Stimulated activated CD4-positive, alpha-beta T cell treated with anti-CD3 and anti-CD28 coated beads, Interleukin-1b, Interleukin-23, amount 100 ng/mL, for 48 hours (primary cell): ENCODE data around the gene DNAJB6.

Experiments used
- DNase-seq: peaks from one replicate; pipeline ENCODE4 v3.0.0-alpha.2; 2020

Gene DNAJB6

GRCh38 chr7:157397731-157398691, 61.2 kb downstream of the DNAJB6 start:
- no peak for DNase-seq

- DNase-seq: no peak
These were observed 62.4 kb downstream of the DNAJB6 start for GRCh38 chr7:157399086-157399687.

- DNase-seq: no peak
These were observed 63.5 kb downstream of the DNAJB6 start for GRCh38 chr7:157400171-157400860.

GRCh38 chr7:157401567-157402387, 65.0 kb downstream of the DNAJB6 start:
- DNase-seq: no peak

GRCh38 chr7:157402388-157402703, 65.5 kb downstream of the DNAJB6 start:
- no peak for DNase-seq

GRCh38 chr7:157402911-157403534, 66.2 kb downstream of the DNAJB6 start:
- DNase-seq: no peak

GRCh38 chr7:157403646-157404401, 67.0 kb downstream of the DNAJB6 start:
- DNase-seq: no peak

- peak; percentile 53 for DNase-seq
These were observed 68.2 kb downstream of the DNAJB6 start for GRCh38 chr7:157404845-157405481.

- no peak for DNase-seq
These were observed 68.7 kb downstream of the DNAJB6 start for GRCh38 chr7:157405501-157405900.

GRCh38 chr7:157405914-157406810, 69.4 kb downstream of the DNAJB6 start:
- no peak for DNase-seq

- no peak for DNase-seq
These were observed 70.2 kb downstream of the DNAJB6 start for GRCh38 chr7:157406971-157407370.

GRCh38 chr7:157407512-157408257, 70.9 kb downstream of the DNAJB6 start:
- no peak for DNase-seq

- DNase-seq: no peak
These were observed 71.7 kb downstream of the DNAJB6 start for GRCh38 chr7:157408258-157409101.

- no peak for DNase-seq
These were observed 72.4 kb downstream of the DNAJB6 start for GRCh38 chr7:157409149-157409752.

- no peak for DNase-seq
These were observed 73.2 kb downstream of the DNAJB6 start for GRCh38 chr7:157409753-157410727.

- no peak for DNase-seq
These were observed 74.2 kb downstream of the DNAJB6 start for GRCh38 chr7:157410831-157411556.
